Esophagus squamous epithelium (tissue), 4 donors: ENCODE results near the gene DCDC2.

Experiments used
- CTCF ChIP-seq, 6 experiments: fragments of 450-650 bp in 4 of 6; fragments of 200-600 bp in 2 of 6; sonication (generic) in 2 of 6; IDR thresholded peaks; one replicate each; pipeline ENCODE4 v1.5.1; 2016 to 2019; ENCODE audit warnings: antibody characterized with exemption in 6 of 6, mild to moderate bottlenecking in 4 of 6, moderate library complexity in 4 of 6
- POLR2A ChIP-seq, 4 donors: fragments of 450-650 bp; IDR thresholded peaks; one replicate each; pipeline ENCODE4 v1.6.1; 2017; ENCODE audit warnings: antibody characterized with exemption in 4 of 4, mild to moderate bottlenecking in 4 of 4, moderate library complexity in 3 of 4

- no peak for TF ChIP-seq POLR2A (IDR thresholded peaks at IDR 0.05)
- no peak for TF ChIP-seq CTCF (IDR thresholded peaks at IDR 0.05)
Observed at GRCh38 chr6:24381476-24382219, 23.8 kb upstream of the DCDC2 start.
